Astrocyte (in vitro differentiated cells and primary cell): ENCODE data around the gene SETD2. TPM values are rescaled to one million over a fixed set of nuclear protein-coding genes. Genes with fewer than 3 reads are reported as not detected.
"Not testable (repeated sequence)": the region's sequence is repeated elsewhere in the genome, so short reads cannot be mapped to it uniquely, and the experiment has no call there.

Source experiments
- DNase-seq: peaks from one replicate; pipeline ENCODE4 v3.0.0-alpha.2; 2010; ENCODE audit warnings: low read depth
- FAIRE-seq: peaks from 2 replicates; lab custom pipeline; 2011; peaks lifted over from hg19 to GRCh38; lab: Jason Lieb, UNC
- H2AFZ ChIP-seq: 2 replicates; pipeline ENCODE4 v1.6.0; 2012; ENCODE audit warnings: low read depth, low read length, inconsistent platforms
- H3K27ac ChIP-seq: 2 replicates; pipeline ENCODE4 v1.5.1; 2011; ENCODE audit warnings: low read depth, low read length, inconsistent platforms
- H3K27me3 ChIP-seq: 2 replicates; pipeline ENCODE4 v1.6.0; 2011; ENCODE audit warnings: low read length, inconsistent platforms; ENCODE audit not compliant: insufficient read depth
- H3K36me3 ChIP-seq: 2 replicates; pipeline ENCODE4 v1.5.1; 2011; ENCODE audit warnings: low read length, inconsistent platforms; ENCODE audit not compliant: insufficient read depth
- H3K4me1 ChIP-seq: 2 replicates; pipeline ENCODE4 v1.5.1; 2011; ENCODE audit warnings: low read length, inconsistent platforms; ENCODE audit not compliant: insufficient read depth
- H3K4me2 ChIP-seq: 2 replicates; pipeline ENCODE4 v1.6.0; 2012; ENCODE audit warnings: low read length, inconsistent platforms
- H3K4me3 ChIP-seq: 2 replicates; pipeline ENCODE4 v1.5.1; 2011; ENCODE audit warnings: low read depth, mild to moderate bottlenecking, low read length, inconsistent platforms; ENCODE audit not compliant: insufficient read depth
- H3K79me2 ChIP-seq: 2 replicates; pipeline ENCODE4 v1.6.0; 2012; ENCODE audit warnings: mild to moderate bottlenecking, low read length, inconsistent platforms; ENCODE audit not compliant: insufficient read depth
- H3K9ac ChIP-seq: 2 replicates; pipeline ENCODE4 v1.6.0; 2012; ENCODE audit warnings: mild to moderate bottlenecking, low read length, inconsistent platforms
- H3K9me3 ChIP-seq: 2 replicates; pipeline ENCODE4 v1.5.1; 2012; ENCODE audit warnings: low read depth, mild to moderate bottlenecking, low read length, inconsistent platforms; ENCODE audit not compliant: insufficient read depth
- H4K20me1 ChIP-seq: 2 replicates; pipeline ENCODE4 v1.6.0; 2012; ENCODE audit warnings: low read length, inconsistent platforms; ENCODE audit not compliant: insufficient read depth
- H3K27ac Mint-ChIP-seq: one replicate; pipeline ENCODE4 v1.8.0; 2021; ENCODE audit warnings: mild to moderate bottlenecking, mixed read lengths; ENCODE audit not compliant: unreplicated experiment
- H3K27me3 Mint-ChIP-seq: one replicate; pipeline ENCODE4 v1.8.0; 2021; ENCODE audit warnings: low read depth, mixed read lengths; ENCODE audit not compliant: unreplicated experiment
- H3K36me3 Mint-ChIP-seq: one replicate; pipeline ENCODE4 v1.8.0; 2021; ENCODE audit warnings: low read depth, mixed read lengths; ENCODE audit not compliant: unreplicated experiment
- H3K4me1 Mint-ChIP-seq: one replicate; pipeline ENCODE4 v1.8.0; 2021; ENCODE audit warnings: low read depth, mixed read lengths; ENCODE audit not compliant: unreplicated experiment
- H3K4me3 Mint-ChIP-seq: one replicate; pipeline ENCODE4 v1.8.0; 2021; ENCODE audit warnings: mild to moderate bottlenecking, moderate library complexity, mixed read lengths; ENCODE audit not compliant: unreplicated experiment
- H3K9me3 Mint-ChIP-seq: one replicate; pipeline ENCODE4 v1.8.0; 2021; ENCODE audit warnings: mild to moderate bottlenecking, mixed read lengths; ENCODE audit not compliant: unreplicated experiment
- CTCF ChIP-seq: IDR thresholded peaks from 2 replicates; pipeline ENCODE4 v1.5.1; 2011; ENCODE audit warnings: low read depth, mild to moderate bottlenecking, inconsistent platforms, low read length, moderate library complexity; ENCODE audit not compliant: insufficient read depth
- EZH2 ChIP-seq: IDR thresholded peaks from 2 replicates; pipeline ENCODE4 v1.6.1; 2012; ENCODE audit warnings: mild to moderate bottlenecking, low read length, inconsistent platforms; ENCODE audit not compliant: insufficient read depth
- total RNA-seq: library from RNA; stranded (reverse); gene quantifications from 2 replicates; pipeline ENCODE4 v1.2.1, GENCODE V29; 2021

SETD2 gene
- total RNA-seq, 1 donor from 2014 or later: 46.5 TPM

GRCh38 chr3:47070770-47071169 is 93.1 kb downstream of the SETD2 start:
- no peaks in the 10 kb centered on the region for H3K4me1 ChIP-seq
- DNase-seq: no peak
- no peak overlapping the region for H3K9ac ChIP-seq
- no peak overlapping the region for H2AFZ ChIP-seq
- H3K4me3 ChIP-seq: no peak overlapping the region
- FAIRE-seq: no peak
- no peaks in the 10 kb centered on the region for H3K27me3 ChIP-seq
- peaks cover 54% of the 10 kb centered on the region for H4K20me1 ChIP-seq
- H3K36me3 Mint-ChIP-seq: peaks cover 4% of the 10 kb centered on the region
- H3K4me1 Mint-ChIP-seq: no peaks in the 10 kb centered on the region
- TF ChIP-seq EZH2 (no peak), CTCF (no peak)
- no peak overlapping the region for H3K4me2 ChIP-seq
- H3K27ac Mint-ChIP-seq: no peak overlapping the region
- peaks cover 10% of the 10 kb centered on the region for H3K36me3 ChIP-seq
- no peak overlapping the region for H3K27ac ChIP-seq
- H3K27me3 Mint-ChIP-seq: no peaks in the 10 kb centered on the region
- no peaks in the 10 kb centered on the region for H3K9me3 Mint-ChIP-seq
- H3K4me3 Mint-ChIP-seq: no peak overlapping the region
- no peaks in the 10 kb centered on the region for H3K9me3 ChIP-seq
- H3K79me2 ChIP-seq: peaks cover 71% of the 10 kb centered on the region

- not testable (repeated sequence) for FAIRE-seq, H3K9me3 Mint-ChIP-seq, H3K27me3 Mint-ChIP-seq, H3K4me1 ChIP-seq, H3K4me3 ChIP-seq, H3K9me3 ChIP-seq, DNase-seq, H3K9ac ChIP-seq, H3K27ac Mint-ChIP-seq, H3K27ac ChIP-seq, H3K4me1 Mint-ChIP-seq, H3K4me3 Mint-ChIP-seq, H2AFZ ChIP-seq, H3K27me3 ChIP-seq, H3K4me2 ChIP-seq
- peaks cover 26% of the 10 kb centered on the region for H3K36me3 ChIP-seq
- peaks cover 68% of the 10 kb centered on the region for H3K79me2 ChIP-seq
- H4K20me1 ChIP-seq: peaks cover 66% of the 10 kb centered on the region
- H3K36me3 Mint-ChIP-seq: peaks cover 12% of the 10 kb centered on the region
Measured at GRCh38 chr3:47066259-47066658, 97.7 kb downstream of the SETD2 start.

GRCh38 chr3:47065681-47066080 is 98.2 kb downstream of the SETD2 start:
- Histone ChIP-seq H2AFZ (no peak overlapping the region), H3K4me3 (no peak overlapping the region), H3K79me2 (peaks cover 65% of the 10 kb centered on the region), H3K4me2 (no peak overlapping the region), H3K27me3 (no peaks in the 10 kb centered on the region), H4K20me1 (peaks cover 64% of the 10 kb centered on the region), H3K9ac (no peak overlapping the region), H3K36me3 (peaks cover 27% of the 10 kb centered on the region), H3K27ac (no peak overlapping the region), H3K4me1 (no peaks in the 10 kb centered on the region), H3K9me3 (no peaks in the 10 kb centered on the region)
- no peaks in the 10 kb centered on the region for H3K4me1 Mint-ChIP-seq
- DNase-seq (no peak), FAIRE-seq (no peak)
- no peaks in the 10 kb centered on the region for H3K9me3 Mint-ChIP-seq
- H3K36me3 Mint-ChIP-seq: peaks cover 10% of the 10 kb centered on the region
- no peak overlapping the region for H3K27ac Mint-ChIP-seq
- TF ChIP-seq CTCF (no peak), EZH2 (no peak)
- no peaks in the 10 kb centered on the region for H3K27me3 Mint-ChIP-seq
- no peak overlapping the region for H3K4me3 Mint-ChIP-seq
